Measurements from ENCODE around the gene PPP2R5C.

The PPP2R5C gene

GRCh38 chr14:101875041-101875726 is 113.7 kb downstream of the PPP2R5C start:
- TF ChIP-seq, protein P1, sequence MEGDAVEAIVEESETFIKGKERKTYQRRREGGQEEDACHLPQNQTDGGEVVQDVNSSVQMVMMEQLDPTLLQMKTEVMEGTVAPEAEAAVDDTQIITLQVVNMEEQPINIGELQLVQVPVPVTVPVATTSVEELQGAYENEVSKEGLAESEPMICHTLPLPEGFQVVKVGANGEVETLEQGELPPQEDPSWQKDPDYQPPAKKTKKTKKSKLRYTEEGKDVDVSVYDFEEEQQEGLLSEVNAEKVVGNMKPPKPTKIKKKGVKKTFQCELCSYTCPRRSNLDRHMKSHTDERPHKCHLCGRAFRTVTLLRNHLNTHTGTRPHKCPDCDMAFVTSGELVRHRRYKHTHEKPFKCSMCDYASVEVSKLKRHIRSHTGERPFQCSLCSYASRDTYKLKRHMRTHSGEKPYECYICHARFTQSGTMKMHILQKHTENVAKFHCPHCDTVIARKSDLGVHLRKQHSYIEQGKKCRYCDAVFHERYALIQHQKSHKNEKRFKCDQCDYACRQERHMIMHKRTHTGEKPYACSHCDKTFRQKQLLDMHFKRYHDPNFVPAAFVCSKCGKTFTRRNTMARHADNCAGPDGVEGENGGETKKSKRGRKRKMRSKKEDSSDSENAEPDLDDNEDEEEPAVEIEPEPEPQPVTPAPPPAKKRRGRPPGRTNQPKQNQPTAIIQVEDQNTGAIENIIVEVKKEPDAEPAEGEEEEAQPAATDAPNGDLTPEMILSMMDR (conservative IDR thresholded peaks at IDR 0.05; ENCODE audit: low read depth): no peak
- no peak for DNase-seq (ENCODE audit: low spot score)
- H3K27ac ChIP-seq: no peak overlapping the region
- ChIA-PET CTCF (no interaction called here), POLR2A (ENCODE audit: low non-redundant PET) (no interaction called here)

GRCh38 chr14:101875727-101876554 is 114.4 kb downstream of the PPP2R5C start:
- ChIA-PET POLR2A (ENCODE audit: low non-redundant PET) (no interaction called here), CTCF (no interaction called here)
- no peak overlapping the region for H3K27ac ChIP-seq
- DNase-seq (ENCODE audit: low spot score): no peak
- TF ChIP-seq, protein P1 (conservative IDR thresholded peaks at IDR 0.05; ENCODE audit: low read depth): no peak

DNA sequence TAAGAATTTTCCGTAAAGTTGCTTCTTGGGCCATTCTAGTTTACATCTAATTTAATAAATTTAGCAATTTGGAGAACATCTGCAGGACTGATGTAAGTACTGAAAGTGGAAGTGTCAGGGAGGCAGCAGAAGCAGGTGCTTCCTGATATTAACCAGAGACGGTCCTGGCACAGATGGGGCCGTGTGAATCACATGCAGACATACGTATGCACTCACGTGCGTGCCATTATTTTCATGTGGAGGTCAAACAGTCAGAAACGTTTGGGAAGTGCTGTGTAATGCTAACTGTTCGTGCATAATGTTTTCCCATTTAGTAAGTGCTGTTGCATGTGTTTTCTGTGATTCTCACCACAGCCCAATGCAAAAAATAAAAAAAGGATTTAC is 115.0 kb downstream of the PPP2R5C start:
- TF ChIP-seq, protein P1 (conservative IDR thresholded peaks at IDR 0.05; ENCODE audit: low read depth): no peak
- POLR2A ChIA-PET (ENCODE audit: low non-redundant PET): no interaction called here
- CTCF ChIA-PET: no interaction called here
- H3K27ac ChIP-seq: no peak overlapping the region
- no peak for DNase-seq (ENCODE audit: low spot score)

- ChIA-PET POLR2A (ENCODE audit: low non-redundant PET) (no interaction called here), CTCF (no interaction called here)
- TF ChIP-seq, protein P1 (conservative IDR thresholded peaks at IDR 0.05; ENCODE audit: low read depth): no peak
- DNase-seq (ENCODE audit: low spot score): no peak
- H3K27ac ChIP-seq: no peak overlapping the region
Measured at GRCh38 chr14:101877766-101878165, 116.3 kb downstream of the PPP2R5C start.

DNA sequence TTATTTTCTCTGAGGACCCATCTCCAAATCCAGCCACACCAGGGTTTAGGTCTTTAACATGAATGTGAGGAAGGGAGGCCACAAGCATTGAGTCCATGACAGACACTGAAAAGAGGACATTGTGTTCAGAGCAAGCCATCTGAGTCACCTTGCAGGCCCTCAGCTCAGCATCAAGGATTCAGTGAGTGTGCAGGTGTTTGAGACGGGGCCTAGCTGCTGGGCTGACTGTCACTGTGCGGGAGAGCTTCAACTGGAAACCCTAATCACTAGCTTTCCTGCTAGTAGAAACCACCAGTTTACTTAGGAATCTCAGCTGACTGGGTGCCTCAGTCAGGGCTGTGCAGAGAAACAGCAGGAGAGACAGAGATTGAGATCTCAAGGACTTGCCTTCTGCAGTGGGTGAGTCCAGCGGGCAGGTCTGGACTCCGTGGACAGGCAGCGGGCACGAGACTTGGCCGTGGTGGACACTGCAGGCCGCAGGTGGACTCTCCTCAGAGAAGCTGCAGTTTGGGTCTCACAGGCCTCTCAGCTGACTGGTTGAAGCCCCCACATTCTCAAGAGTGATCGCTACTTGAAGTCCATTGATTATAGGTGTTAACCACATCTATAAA is 116.8 kb downstream of the PPP2R5C start:
- no peak for DNase-seq (ENCODE audit: low spot score)
- TF ChIP-seq, protein P1 (conservative IDR thresholded peaks at IDR 0.05; ENCODE audit: low read depth): no peak
- CTCF ChIA-PET: no interaction called here
- POLR2A ChIA-PET (ENCODE audit: low non-redundant PET): no interaction called here
- H3K27ac ChIP-seq: no peak overlapping the region

GRCh38 chr14:101878822-101879528 is 117.5 kb downstream of the PPP2R5C start:
- H3K27ac ChIP-seq: no peak overlapping the region
- POLR2A ChIA-PET (ENCODE audit: low non-redundant PET): no interaction called here
- DNase-seq (ENCODE audit: low spot score): no peak
- CTCF ChIA-PET: interaction anchor here (1.0 kb wide), 1 partner anchor 108 kb away, joined by 3 read pairs; no protein-coding TSS in a partner anchor
- TF ChIP-seq, protein P1 (conservative IDR thresholded peaks at IDR 0.05; ENCODE audit: low read depth): no peak
